ENCODE results near the gene AGPAT2.

AGPAT2 gene

DNA sequence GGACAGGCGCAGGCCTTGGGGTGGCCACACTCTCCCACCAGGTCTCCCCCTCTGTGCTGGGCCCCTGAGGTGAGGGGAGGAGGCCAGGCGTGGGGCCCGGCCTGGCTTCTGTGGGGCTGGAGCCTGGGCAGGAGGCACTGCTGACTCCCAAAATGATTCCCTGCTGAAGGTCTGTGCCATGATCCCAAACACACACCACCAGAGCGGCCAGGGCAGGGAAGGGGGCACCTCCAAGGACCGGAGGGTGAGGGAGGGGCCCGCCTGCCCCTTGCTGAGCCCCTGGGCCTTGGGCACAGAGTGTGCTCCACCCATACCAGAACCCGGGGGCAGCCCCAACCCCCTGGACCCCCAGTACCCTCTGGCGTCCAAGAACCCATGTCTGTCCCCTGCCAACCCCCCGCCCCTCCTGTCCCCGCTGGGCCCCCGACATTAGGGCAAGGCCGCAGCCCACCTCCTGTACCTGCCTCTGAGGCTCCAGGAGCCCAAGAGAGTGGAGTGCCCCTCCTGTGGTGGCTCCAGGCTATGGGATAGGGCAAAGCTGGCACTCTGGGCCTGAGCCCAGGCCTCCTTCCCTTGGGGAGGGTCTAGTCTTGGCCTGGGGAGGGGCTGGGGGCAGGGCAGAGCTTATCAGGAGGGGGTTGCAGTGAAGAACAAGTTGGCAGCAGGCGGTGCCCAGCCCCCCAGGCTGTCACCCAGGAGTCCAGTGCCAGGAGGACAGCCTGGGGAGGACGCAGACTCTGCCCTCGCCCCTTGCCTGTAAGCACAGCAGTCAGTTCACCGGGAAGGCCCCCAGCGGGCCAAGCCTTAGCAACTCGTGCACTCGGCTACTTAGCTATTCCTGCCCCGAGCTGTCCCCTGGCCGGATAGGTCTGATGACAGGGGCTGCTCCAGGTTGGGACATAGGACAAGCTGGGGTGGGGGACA is 27.1 kb downstream of the AGPAT2 start:
- FAIRE-seq, result no peak

DNA sequence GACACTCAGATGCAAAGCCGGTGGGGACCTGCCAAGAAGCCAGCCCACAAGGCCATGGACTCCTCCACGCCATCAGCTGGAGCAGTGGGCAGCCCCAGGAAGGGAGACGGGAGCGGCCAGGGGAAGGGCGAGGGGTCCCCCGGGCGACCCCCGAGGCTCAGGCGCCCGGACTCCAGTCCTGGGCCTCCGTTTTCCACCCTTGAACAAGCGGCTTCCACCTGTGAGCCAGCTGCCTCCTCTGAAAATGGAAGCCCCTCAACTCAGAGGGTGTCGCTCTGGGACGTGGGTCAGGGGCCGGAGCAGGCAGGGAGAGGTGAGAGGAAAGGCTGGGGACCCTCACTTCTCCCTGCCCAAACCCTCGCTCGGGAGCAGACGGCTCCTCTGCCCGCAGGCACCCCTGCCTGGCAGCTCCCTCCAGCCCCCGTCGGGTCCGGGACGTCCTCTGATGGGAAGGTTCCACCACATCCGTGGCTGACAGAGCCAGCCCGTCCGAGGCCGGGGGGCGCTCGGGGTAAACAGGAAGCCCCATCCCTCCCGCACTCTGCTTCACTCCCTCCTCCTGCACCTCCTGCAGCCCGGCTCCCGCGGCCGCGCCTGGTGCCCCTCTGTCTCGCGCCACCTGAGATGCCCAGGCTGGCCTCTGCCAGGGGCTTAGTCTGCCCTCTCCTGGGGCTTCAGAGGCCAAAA is 28.3 kb downstream of the AGPAT2 start:
- no peak for FAIRE-seq

DNA sequence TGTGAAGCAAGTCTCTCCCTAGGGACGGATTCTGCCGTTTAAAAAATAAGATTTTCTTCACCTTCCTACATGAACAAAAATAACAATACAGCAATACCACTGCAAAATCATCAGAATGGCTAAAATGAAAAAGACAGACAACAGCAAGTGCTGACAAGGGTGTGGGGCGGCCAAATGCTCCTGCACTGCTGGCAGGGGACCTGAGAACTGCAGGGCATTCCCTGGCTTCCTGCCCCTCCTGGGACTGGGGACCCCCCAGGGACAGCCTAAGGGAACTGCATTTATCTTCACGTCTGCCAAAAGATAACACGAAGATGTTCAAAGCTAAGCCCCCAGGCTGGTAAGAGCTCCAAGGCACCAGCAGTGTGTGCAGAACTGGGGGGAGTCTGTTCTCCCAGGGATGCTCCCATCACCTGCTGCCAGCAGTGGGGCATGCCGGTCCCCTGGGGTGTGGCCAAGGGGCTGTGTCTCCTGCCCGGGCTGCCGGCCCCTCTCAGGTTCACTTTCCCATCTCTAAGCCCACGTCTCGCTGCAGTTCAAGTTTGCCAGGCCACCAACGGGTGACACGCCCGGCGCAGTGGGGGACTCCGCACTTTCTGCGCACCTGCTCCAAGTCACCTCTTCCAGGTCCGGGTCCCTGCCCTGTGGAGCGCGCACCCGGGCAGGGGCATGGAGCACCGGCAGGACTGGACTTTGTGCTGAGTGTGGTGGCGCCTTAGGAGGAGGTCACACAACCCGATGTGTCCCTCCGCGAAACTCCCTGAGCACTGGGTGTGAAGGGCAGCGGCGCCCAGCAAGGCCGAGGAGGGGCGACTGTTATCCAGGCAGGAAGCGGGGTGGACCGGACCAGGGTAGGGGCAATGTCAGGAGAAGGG is 29.0 kb downstream of the AGPAT2 start:
- FAIRE-seq, result no peak

DNA sequence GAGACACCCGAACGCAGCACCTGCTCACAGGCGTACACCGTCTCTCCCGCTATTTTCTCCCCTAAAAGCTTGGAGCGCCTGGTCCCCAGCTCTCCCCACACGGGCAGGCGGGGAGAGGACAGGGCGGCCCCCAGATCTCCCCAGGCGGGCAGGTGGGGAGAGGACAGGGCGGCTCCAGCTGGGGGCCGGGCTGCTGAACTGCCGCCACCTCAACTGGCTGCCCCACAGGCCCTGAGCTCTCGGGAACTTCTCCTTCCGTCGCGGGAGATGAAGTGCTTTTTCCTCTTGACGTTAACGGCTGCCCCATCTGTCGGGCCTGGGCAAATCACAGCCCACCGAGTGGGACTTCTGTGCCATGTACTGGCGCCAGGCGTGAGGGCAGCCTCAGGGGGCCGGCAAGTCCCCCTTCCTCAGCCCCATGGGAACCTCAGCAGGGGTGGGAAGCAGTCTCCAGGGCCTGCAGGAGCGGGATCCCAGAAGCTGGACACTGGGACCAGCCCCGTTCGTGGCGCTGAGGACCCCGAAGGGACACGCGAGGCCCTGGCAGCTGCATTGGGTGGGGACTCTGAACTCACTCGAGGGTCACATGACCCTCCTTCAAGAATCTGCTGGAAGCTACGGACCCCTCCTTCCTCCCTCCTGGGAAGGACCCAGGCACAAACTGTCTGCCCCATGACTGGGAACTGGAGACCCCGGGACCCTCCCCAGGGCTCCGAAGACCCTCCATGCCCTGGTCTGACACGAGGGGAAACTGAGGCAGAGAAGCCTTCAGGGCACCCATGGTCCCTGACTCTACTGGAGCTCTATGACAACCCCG is 30.3 kb downstream of the AGPAT2 start:
- no peak for FAIRE-seq

DNA sequence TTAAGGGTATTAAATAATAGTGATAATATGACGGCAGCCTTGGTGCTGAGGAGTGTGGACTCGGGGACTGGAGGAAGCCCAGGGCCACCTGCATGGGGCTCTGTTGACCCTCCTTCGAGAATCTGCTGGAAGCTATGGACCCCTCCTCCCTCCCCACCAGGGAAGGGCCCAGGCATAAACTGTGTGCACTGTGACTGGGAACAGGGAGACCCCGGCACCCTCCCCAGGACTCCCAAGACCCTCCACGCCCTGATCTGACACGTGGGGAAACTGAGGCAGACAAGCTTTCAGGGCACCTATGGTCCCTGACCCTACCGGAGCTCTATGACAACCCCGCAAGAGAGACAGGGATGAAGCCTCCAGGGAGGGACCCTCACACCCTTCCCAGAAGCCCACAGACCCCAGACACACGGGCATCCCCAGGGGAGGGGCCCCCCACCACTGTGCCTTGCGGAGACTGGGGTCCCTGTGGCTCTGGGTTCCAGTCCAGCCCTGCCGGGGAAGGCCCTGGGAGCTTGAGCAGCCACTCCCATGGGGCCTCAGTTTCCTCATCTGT is 31.0 kb downstream of the AGPAT2 start:
- FAIRE-seq, result no peak

DNA sequence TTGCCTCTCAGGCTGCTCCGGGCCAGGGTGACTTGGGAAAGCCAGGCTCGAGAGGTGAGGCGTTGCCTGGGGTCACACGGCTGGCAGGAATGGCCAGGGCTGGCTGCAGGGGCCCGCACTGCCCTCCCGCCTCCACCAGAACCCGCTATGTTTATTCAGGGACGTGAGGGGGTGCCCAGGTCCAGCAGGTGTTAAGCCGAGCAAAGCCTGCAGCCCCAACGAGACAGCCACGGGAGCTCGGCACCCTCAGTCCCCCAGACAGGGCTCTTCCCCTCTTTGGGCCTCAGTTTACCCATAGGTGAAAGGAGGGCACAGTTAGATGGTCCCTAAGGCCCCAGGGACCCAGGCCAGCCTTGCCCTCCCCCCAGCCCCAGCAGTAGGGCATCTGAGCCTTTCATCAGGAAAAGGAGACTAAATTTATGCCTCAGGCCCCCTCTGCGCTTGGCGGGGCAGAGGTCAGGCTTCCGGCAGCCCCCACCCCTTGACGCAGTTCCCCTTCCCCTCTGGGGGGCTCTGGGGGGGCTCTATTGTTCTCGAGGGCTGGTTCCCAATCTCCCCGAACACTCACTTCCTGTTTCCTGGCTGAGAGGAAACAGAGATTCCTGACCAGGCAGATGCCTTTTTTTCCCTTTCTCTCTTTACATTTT is 31.6 kb downstream of the AGPAT2 start:
- FAIRE-seq, result no peak

DNA sequence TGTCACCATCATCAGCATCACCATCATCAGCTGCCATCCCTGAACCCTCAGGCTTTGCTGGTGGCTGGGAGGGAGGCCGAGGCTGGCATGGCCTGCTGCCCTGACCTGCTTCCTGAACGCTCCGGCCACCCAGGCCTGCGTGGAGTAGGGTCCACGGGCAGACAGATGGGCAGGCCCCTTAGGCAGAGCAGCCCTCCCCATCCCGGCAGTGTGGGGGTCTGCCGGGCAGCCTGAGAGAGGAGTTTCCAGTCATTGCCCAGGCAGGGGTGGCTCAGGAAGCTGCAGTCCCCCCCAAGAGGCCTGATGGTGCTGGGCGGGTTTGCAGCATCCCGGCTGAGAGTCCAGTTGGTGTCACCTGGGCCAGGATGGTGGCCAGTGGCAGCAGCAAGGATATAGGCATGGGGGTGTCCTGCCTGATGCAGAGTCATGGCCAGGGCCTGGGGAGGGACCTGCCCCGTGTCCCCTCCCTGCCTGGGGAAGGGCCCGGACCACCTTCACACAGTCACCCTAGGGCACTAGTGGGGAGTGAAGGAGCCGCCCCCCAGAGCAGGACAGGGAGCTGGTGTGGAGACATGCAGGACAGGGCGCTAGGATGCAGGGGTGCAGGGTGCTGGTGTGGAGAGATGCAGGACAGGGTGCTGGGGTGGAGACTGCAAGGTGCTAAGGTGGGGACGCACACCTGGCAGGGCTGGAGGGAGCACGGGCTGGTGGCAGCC is 32.3 kb downstream of the AGPAT2 start:
- FAIRE-seq, result no peak

DNA sequence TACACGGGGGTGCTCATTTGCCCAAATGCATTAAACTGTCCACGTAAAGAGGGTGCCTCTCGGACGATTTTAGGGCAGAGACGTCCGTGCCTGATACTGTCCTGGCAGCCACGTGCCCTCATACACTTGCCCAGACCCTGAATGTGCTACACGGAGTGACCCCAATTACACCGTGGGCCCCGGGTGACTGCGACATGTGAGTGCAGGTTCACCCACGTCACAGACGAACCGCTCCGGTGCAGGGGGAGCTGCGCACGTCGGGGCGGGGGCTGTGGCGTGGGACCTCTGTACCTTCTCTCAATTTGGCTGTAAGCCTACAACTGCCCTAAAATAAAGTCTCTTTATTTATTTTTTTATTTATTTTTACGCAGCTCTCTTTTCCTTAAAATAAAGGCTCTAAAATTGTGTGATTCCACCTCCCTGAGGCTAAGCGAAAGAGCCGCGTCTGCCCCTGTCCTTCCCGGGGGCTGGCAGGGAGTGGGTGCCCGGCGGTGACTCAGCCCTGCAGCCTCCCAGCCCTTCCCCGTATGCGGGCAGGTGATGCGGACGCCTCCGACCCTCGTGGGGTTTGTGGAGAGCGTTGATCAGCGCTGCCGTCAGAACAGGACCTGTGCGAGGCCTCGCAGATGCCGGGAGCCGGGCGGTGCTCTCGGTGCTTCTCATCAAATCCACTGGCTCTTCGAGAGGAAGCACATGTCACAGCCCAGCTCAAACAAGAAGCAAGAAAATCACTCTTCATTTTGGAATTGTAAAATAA is 33.8 kb downstream of the AGPAT2 start:
- FAIRE-seq, result no peak

DNA sequence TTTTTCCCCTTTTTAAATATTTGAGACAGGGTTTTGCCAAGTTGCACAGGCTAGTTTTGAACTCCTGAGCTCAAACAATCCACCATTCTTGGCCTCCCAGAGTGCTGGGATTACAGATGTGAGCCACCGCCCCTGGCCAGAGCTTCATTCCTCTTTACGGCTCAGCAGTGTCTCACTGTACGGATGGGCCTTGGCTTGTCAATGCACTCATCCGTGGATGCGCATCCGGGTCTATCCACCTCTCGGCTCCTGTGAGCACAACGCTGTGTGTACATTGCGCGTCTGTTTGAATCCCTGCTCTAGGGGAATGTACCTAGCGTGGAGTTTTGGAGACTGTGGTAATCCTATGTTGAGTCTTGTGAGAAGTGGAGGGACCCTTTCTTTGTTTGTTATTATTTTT is 35.4 kb downstream of the AGPAT2 start:
- no peak for FAIRE-seq

DNA sequence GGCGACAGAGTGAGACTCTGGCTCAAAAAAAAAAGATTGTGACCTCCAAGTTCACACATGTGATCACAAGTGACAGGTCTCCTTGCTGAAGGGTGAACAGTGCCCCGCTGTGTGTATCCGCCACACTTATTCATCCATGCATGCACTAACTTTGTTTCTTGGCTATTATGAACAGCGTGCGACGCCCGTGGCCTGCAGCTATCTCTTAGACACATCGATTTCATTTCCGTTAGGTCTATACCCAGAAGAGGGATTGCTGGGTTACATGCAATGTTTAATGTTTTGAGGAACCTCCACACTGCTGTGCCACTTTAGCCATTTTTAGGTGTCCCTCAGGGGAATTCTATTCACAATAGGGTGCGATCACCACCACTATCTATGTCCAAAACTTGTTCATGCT is 36.6 kb downstream of the AGPAT2 start:
- FAIRE-seq, result no peak

DNA sequence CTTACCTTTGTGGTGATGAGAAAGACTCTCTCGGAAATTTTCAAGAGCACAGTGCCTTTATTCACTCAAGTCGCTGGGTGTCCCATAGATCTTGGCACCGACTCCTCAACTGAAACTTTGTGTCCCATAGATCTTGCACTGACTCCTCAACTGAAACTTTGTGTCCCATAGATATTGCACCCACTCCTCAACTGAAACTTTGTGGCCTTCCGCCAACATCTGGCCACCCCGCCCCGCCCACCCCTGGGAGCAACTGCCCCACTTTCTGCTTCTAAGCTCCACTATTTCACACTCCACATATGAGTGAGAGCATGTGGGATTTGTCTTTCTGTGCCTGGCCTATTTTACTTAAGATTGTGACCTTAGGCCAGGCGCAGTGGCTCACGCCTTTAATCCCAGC is 37.2 kb downstream of the AGPAT2 start:
- no peak for FAIRE-seq

DNA sequence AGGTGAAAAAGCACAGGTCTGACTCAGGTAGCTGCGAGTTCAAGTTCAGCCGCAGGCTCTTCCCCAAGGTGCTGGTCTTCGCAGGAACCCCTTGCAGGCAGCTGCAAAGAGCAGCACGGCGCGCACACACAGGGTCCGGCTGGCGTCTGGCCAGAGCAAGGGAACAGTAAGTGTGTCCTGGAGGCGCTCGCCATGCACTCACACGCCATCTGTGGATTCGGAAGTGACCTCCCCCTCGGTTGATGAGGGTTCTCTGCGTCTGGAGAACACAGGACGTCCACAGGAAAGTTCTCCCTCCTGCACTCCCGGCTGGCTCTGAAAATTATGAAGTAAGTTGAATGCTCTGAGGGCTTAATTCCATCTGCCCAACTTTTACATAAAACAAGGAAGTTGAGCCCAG is 38.5 kb downstream of the AGPAT2 start:
- no peak for FAIRE-seq

DNA sequence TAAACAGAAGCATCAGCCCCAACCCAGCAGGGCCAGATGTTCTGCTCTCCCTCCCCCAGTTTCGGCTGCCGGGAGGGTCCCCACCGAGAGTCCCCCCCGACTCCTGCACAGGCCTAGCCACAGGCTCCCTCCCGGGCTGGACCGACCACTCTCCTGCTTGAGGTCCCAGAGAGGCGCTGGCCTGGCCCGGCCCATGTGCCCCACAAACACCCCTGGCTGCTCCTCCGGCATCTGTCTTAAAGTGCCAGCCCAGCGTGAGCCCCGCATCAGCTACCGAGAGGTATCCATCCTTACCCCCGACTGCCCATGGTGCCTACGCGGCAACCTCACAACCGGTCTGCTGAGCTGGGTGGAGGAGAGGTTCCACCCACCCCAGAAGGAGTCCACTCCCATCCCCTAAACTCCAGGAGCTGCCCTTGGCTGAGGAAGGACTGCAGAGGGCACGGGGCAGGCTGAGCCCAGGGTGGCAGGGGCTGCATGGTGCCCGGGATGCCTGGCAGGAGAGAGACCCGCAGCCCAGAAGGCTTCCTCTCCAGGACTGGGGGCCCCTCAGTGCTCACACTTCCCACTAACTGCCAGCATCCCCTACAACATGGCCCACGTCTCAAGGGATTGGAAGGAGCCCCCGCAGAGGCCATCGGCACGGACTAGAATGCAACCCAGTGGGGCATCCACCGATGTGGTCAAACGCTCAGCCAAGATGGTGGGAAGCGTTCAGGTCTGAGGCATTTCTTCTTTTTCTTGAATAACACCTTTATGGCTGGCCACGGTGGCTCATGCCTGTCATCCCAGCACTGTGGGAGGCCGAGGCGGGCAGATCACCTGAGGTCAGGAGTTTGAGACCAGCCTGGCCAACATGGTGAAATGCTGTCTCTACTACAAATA is 40.2 kb downstream of the AGPAT2 start:
- FAIRE-seq, result no peak

DNA sequence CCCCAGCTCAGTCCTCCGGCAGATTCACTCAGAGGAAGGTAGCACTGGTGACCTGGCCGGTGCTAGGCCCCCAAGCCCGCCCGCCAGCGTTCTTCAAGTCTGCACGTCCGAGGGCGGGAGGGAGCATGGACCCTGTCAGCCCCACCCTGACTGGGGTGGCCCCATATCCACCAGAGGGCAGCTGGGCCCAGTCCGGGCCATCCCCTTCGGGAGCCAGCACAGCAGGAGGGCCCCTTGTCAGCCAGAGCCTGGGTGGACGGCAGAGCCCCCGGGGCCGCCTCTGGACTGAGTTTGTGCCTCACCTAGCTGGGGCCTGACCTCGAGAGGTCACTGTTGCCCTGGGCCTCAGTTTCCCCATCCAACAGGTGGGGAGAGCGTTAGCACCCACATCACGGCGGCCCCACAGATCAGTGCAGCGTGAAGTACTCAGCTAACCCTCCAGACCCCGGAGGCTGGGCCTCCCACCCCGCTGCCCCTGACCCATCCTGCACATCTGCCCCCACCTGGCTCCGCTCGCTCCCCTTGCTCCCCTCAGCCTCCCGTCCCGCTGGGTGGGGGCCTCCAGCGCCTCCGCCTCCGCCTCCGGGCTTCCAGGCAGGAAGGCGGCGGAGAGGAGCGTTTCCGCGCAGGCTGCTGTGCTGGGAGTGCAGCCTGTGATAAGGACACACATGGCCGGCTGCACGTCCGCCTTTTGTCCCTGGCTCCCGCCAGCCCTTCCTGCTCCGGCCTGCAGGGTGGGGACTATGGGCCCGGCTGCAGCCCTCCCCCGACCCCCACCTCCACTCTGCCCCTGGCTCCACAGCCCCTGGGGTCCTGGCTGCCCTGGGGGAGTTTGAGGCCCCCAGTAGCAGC is 41.1 kb downstream of the AGPAT2 start:
- no peak for FAIRE-seq

DNA sequence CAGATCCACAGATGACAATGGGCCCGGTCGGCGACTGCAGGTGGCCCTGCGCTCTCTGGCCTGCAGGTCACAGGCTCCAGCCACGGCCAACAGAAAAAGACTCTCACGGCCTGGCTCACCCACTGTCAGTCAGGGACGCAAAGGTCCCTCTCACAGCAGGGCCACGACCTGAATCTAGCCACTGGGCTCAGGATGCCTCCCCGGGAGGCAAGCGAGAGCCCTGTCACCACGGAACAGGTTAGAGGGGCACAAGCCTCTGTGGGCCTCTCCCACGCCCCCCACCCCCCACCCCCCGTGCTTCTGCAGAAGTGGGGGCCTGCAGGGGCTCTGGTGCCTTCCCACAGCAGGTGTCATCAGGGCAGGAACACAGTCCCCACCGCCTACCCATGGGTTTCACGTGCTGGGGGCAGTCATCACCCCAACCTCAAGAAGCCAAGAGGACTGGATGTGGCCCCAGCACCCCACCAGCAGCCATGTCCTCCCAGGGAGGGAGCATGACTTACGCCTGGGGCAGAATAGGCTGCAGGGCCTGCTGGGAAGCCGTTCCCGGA is 41.8 kb downstream of the AGPAT2 start:
- FAIRE-seq, result no peak

DNA sequence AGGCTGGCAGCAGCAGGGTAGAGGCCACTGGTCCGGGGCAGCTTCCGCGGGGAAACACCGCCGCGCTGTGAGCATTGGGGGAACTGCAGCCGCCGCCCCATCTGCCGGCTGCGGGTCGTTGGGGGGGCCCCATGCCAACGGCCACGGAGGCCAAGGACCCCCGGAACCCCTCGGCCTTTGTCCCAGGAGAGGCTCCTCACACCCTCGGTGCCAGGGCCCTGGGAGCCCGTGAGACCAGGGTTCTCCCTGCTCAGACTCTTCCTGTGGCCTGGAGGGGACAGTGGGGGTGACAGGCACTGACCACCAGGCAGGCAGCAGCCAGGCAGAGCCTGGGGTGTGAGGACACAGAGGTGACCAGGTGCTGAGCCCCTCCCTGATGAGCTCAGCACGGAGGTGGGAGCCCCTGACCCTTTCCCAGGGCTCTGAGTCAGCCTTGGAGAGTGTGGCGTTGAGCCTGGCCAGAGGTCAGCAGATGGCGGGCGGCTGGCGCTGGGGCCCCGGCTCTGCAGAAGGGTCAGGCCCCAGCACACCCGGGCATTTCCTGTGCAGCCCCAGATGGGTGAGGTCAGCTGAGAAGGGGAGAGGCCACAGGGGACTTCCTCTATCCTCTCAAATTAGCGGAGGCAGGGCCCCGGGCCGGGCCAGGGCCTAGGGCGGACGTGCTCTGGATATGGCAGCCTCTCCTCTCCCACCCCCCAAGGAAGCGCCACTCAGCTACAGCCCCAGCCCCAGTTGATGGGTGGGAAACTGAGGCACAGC is 42.5 kb downstream of the AGPAT2 start:
- FAIRE-seq, result no peak

DNA sequence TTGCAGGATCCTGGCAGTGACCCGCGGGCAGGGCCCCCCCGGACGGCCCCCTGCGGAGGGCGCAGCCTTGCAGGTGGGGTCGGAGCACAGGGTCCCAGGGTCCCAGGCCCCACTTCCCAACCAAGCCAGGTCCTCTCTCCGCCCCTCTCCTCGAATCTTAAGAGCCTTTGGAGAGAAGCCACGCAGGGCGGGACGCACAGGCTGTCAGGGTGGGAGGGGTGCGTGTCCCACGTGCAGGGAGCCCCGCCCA is 43.0 kb downstream of the AGPAT2 start:
- no peak for FAIRE-seq

All from A204.1 (cell line).